Neural cell (in vitro differentiated cells): ENCODE results near the gene ZBED2. TPM values are rescaled to one million over a fixed set of nuclear protein-coding genes. Genes with fewer than 3 reads are reported as not detected.
"Not testable (repeated sequence)": the region's sequence is repeated elsewhere in the genome, so short reads cannot be mapped to it uniquely, and the experiment has no call there.

Experiments
- H2AFZ ChIP-seq: fragments of 200-600, 300-800 bp; sonication (generic), shearing (Covaris generic); 2 replicates; pipeline ENCODE4 v1.6.0; 2014; ENCODE audit warnings: low read depth, mild to moderate bottlenecking, antibody characterized with exemption, low read length, moderate library complexity
- H3F3A ChIP-seq: fragments of 200-600 bp; shearing (Covaris generic); 2 replicates; pipeline ENCODE4 v1.6.1; 2016; ENCODE audit warnings: mild to moderate bottlenecking, moderate library complexity, mixed read lengths, antibody characterized with exemption, low read length; ENCODE audit not compliant: insufficient read depth, poor library complexity, severe bottlenecking
- H3K27ac ChIP-seq: fragments of 200-600, 300-800 bp; sonication (generic), shearing (Covaris generic); 2 replicates; pipeline ENCODE4 v1.5.1; 2014; ENCODE audit warnings: mild to moderate bottlenecking, low read length, moderate library complexity
- H3K27me3 ChIP-seq: fragments of 300-800, 200-600 bp; sonication (generic), shearing (Covaris generic); 2 replicates; pipeline ENCODE4 v1.6.0; 2014; ENCODE audit warnings: mild to moderate bottlenecking, low read depth, low read length, moderate library complexity; ENCODE audit not compliant: insufficient read depth
- H3K36me3 ChIP-seq: fragments of 300-800, 200-600 bp; sonication (generic), shearing (Covaris generic); 2 replicates; pipeline ENCODE4 v1.5.1; 2014; ENCODE audit warnings: mild to moderate bottlenecking, antibody characterized with exemption, low read length, moderate library complexity; ENCODE audit not compliant: insufficient read depth
- H3K4me2 ChIP-seq: fragments of 300-800, 200-600 bp; sonication (generic), shearing (Covaris generic); 2 replicates; pipeline ENCODE4 v1.6.0; 2014; ENCODE audit warnings: mild to moderate bottlenecking, low read length
- H3K4me3 ChIP-seq: fragments of 300-800, 200-600 bp; sonication (generic), shearing (Covaris generic); 2 replicates; pipeline ENCODE4 v1.5.1; 2014; ENCODE audit warnings: mild to moderate bottlenecking, low read length, moderate library complexity
- H3K79me2 ChIP-seq: fragments of 200-600 bp; shearing (Covaris generic); replicated peaks from 2 replicates; pipeline ENCODE4 v1.6.0; 2014; ENCODE audit warnings: mild to moderate bottlenecking, low read length, moderate library complexity; ENCODE audit not compliant: insufficient read depth
- H3K9ac ChIP-seq: fragments of 300-800, 200-600 bp; sonication (generic), shearing (Covaris generic); 2 replicates; pipeline ENCODE4 v1.6.1; 2016; ENCODE audit warnings: mild to moderate bottlenecking, low read length, mixed read lengths
- H3K9me2 ChIP-seq: fragments of 200-600 bp; shearing (Covaris generic); 2 replicates; pipeline ENCODE4 v1.6.1; 2016; ENCODE audit warnings: mild to moderate bottlenecking, low read length, mixed read lengths; ENCODE audit not compliant: insufficient read depth
- H3K9me3 ChIP-seq: fragments of 200-600, 300-800 bp; sonication (generic), shearing (Covaris generic); 2 replicates; pipeline ENCODE4 v1.6.1; 2016; ENCODE audit warnings: mild to moderate bottlenecking, mixed run types, low read length, moderate library complexity, mixed read lengths
- H4K20me1 ChIP-seq: fragments of 200-600 bp; shearing (Covaris generic); 2 replicates; pipeline ENCODE4 v1.6.1; 2016; ENCODE audit warnings: mild to moderate bottlenecking, mixed run types; ENCODE audit not compliant: insufficient read depth
- CTCF ChIP-seq: fragments of 450-650 bp; IDR thresholded peaks from 2 replicates; pipeline ENCODE4 v1.5.1; 2014; ENCODE audit warnings: antibody characterized with exemption, mild to moderate bottlenecking, moderate library complexity; ENCODE audit not compliant: poor library complexity, severe bottlenecking
- EP300 ChIP-seq: fragments of 450-650 bp; conservative IDR thresholded peaks from 2 replicates; pipeline ENCODE4 v1.6.1; 2014; ENCODE audit warnings: antibody characterized with exemption, mild to moderate bottlenecking, moderate library complexity; ENCODE audit not compliant: poor library complexity, severe bottlenecking
- EZH2 ChIP-seq: fragments of 200-600, 300-800 bp; shearing (Covaris generic), sonication (generic); IDR thresholded peaks from 2 replicates; pipeline ENCODE4 v1.6.1; 2014; ENCODE audit warnings: antibody characterized with exemption, low read length, borderline replicate concordance, mild to moderate bottlenecking; ENCODE audit not compliant: insufficient read depth, poor library complexity, severe bottlenecking
- MXI1 ChIP-seq: fragments of 450-650 bp; conservative IDR thresholded peaks from 2 replicates; pipeline ENCODE4 v1.6.1; 2014; ENCODE audit warnings: antibody characterized with exemption, mild to moderate bottlenecking; ENCODE audit not compliant: poor library complexity, severe bottlenecking
- POLR2AphosphoS5 ChIP-seq: IDR thresholded peaks from 2 replicates; pipeline ENCODE4 v1.6.1; 2012
- RAD21 ChIP-seq: fragments of 450-650 bp; conservative IDR thresholded peaks from 2 replicates; pipeline ENCODE4 v1.6.1; 2014; ENCODE audit warnings: antibody characterized with exemption, mild to moderate bottlenecking, moderate library complexity
- REST ChIP-seq: IDR thresholded peaks from 2 replicates; pipeline ENCODE4 v1.6.1; 2012; ENCODE audit warnings: borderline replicate concordance
- SMC3 ChIP-seq: fragments of 450-650 bp; conservative IDR thresholded peaks from 2 replicates; pipeline ENCODE4 v1.6.1; 2014; ENCODE audit warnings: antibody characterized with exemption, mild to moderate bottlenecking, moderate library complexity; ENCODE audit not compliant: poor library complexity
- TAF1 ChIP-seq: IDR thresholded peaks from 2 replicates; pipeline ENCODE4 v1.6.1; 2012; ENCODE audit warnings: low read depth
- polyA plus RNA-seq: library from polyadenylated mRNA; depleted of rRNA; stranded (reverse); fragments of >200 nt; gene quantifications from 2 replicates; pipeline ENCODE4 v1.2.3, GENCODE V29; 2014

The ZBED2 gene
- polyA plus RNA-seq, 1 donor from 2014 or later = not detected

- H3K79me2 ChIP-seq, H3K9ac ChIP-seq, H3K9me3 ChIP-seq, H3F3A ChIP-seq, H3K9me2 ChIP-seq, H3K4me2 ChIP-seq, H3K27me3 ChIP-seq, H3K27ac ChIP-seq, H2AFZ ChIP-seq, H4K20me1 ChIP-seq, H3K4me3 ChIP-seq, H3K36me3 ChIP-seq: not testable (repeated sequence)
Measured at GRCh38 chr3:111629018-111629417, 33.9 kb upstream of the ZBED2 start.

- H3K27me3 ChIP-seq = no peaks in the 10 kb centered on the region
- H3K36me3 ChIP-seq = no peaks in the 10 kb centered on the region
- no peak overlapping the region for H3K9ac ChIP-seq
- H3F3A ChIP-seq = no peaks in the 10 kb centered on the region
- H3K4me2 ChIP-seq = no peak overlapping the region
- no peak overlapping the region for H3K27ac ChIP-seq
- no peak for TF ChIP-seq SMC3
- TF ChIP-seq EZH2 = no peak
- TF ChIP-seq CTCF = no peak
- no peak for TF ChIP-seq TAF1
- TF ChIP-seq RAD21 = no peak
- TF ChIP-seq MXI1 = no peak
- TF ChIP-seq REST = no peak
- no peak for TF ChIP-seq POLR2AphosphoS5
- TF ChIP-seq EP300 = no peak
- no peaks in the 10 kb centered on the region for H3K79me2 ChIP-seq
- no peaks in the 10 kb centered on the region for H3K9me2 ChIP-seq
- no peak overlapping the region for H2AFZ ChIP-seq
- no peak overlapping the region for H3K4me3 ChIP-seq
- H4K20me1 ChIP-seq = no peaks in the 10 kb centered on the region
- peaks cover 6% of the 10 kb centered on the region for H3K9me3 ChIP-seq
Measured at GRCh38 chr3:111627092-111627491, 31.9 kb upstream of the ZBED2 start.

GRCh38 chr3:111621535-111621934 lies 26.4 kb upstream of the ZBED2 start:
- H3K9me2 ChIP-seq = no peaks in the 10 kb centered on the region
- H3K27ac ChIP-seq = no peak overlapping the region
- no peaks in the 10 kb centered on the region for H3K36me3 ChIP-seq
- H3K79me2 ChIP-seq = no peaks in the 10 kb centered on the region
- no peak overlapping the region for H3K4me2 ChIP-seq
- no peaks in the 10 kb centered on the region for H3K9me3 ChIP-seq
- no peak overlapping the region for H3K9ac ChIP-seq
- no peaks in the 10 kb centered on the region for H4K20me1 ChIP-seq
- peak; percentile 28 for TF ChIP-seq CTCF
- TF ChIP-seq EZH2 = no peak
- no peak for TF ChIP-seq EP300
- no peak overlapping the region for H2AFZ ChIP-seq
- no peaks in the 10 kb centered on the region for H3F3A ChIP-seq
- no peaks in the 10 kb centered on the region for H3K27me3 ChIP-seq
- H3K4me3 ChIP-seq = no peak overlapping the region
